ENCODE results near the gene MRPL10.

The MRPL10 gene

DNA sequence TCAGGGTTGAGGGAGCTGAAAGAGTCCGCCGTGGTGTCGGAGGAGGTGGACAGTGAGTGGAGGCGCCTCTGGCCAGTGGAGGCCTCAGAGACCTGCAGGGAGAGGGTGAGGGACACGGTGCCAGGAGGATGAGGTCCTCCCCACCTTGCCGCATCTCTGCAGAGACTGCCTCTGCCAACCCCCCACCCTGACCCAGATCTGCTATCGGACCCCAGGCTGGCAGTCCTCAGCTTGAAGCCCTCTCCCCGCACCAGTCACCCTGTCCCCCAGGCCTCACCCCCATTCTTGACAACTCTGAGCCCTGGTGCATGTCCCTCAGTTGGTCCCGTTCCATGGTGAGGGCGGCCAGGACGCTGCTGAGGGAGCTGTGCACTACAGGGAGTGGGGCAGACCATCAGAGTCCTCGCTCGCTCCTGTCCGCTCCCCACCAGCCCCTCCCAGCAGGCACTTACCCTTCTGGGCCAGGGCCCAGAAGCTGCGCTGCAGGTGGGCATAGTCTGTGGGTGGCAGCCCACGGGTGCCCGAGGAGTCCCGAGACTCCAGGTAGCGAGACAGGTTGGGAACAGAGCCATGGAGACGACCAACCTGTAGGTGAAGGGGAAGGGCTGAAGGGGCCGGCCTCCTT lies 15.1 kb downstream of the MRPL10 start:
- in situ Hi-C loops (cut with HindIII; ENCODE audit: low sequenced_read_pairs): no loop called here

DNA sequence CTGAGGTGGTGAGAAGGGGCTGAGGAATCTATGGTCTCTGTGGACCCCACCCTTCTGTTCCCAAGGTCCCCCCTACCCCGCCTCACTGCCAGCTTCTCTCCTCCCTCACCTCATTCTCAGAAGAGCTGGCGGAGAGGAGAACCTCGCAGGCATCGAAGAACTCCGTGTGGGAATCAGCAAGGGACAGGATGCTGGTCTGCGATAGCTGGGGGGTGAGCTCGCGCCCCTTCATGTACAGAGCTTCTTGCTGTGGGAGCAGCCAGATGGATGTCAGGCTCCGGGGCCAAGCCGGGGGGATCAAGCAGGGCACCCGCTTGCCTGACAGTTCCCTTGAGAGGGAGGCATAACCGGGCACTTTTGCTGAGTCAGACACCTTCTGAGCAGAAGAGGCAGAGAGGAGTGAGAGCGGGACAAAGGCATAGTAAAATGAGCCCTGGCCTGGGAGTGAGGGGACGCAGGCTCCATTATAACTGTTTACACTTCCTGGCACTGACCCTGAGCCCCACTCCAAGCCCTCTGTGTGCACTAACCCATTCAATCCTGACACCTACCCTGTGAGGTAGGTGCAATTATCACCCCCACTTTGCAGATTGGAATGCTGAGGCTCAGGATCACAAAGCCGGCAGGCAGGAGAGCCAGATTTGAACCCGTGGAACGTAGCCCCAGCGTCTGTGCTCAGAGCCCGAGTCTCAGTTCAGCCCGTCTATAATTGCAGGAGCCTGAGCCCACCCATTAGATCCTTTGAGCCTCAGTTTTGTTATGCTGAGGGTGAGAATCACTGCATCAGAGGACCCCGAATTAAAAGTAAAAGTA lies 16.0 kb downstream of the MRPL10 start:
- in situ Hi-C loops (cut with HindIII; ENCODE audit: low sequenced_read_pairs): no loop called here

DNA sequence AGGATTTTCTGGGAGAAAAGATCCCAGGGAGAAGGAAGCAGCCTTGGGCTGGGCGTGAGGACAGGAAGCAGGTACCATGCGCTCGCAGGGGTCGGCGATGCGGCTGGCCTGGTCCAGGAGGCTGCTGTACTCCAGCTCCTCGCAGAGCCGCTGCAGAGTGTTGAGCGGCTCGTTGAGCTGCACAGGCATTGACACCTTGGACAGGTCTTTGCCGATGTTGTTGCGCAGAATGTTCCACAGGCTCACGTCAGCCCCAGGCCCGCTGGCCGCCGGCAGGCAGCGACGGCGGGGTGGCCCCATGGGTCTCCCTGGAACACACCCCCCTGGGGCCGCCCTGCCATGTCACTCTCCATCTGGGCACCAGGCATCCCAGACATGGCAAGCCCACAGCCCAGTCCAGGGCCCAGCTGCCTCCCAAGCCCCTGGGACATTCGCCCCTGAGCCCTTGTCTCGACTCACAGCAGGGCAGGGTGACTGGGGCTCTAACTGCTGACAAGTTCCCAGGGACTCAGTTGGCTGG lies 17.8 kb downstream of the MRPL10 start:
- in situ Hi-C loops (cut with HindIII; ENCODE audit: low sequenced_read_pairs): no loop called here

DNA sequence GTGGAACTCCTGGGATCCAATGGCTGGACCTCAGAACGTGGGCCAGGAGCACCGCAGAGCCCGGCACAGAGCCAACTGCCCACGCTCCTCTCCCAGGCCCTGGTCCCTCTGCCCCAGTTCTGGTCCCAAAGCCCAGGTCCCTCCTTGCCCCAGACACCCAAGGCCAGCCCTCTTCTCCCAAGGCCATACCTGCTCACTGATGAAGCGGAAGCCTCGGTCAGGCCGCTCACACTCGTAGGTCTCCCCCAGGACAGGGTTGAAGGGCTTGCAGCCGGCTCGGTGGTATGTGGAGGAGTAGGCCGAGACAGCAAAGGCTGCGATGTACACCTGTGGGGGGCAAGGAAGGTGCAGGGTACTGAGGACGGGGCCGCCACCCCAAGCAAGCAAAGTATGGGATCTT lies 18.3 kb downstream of the MRPL10 start:
- in situ Hi-C loops (cut with HindIII; ENCODE audit: low sequenced_read_pairs): no loop called here

DNA sequence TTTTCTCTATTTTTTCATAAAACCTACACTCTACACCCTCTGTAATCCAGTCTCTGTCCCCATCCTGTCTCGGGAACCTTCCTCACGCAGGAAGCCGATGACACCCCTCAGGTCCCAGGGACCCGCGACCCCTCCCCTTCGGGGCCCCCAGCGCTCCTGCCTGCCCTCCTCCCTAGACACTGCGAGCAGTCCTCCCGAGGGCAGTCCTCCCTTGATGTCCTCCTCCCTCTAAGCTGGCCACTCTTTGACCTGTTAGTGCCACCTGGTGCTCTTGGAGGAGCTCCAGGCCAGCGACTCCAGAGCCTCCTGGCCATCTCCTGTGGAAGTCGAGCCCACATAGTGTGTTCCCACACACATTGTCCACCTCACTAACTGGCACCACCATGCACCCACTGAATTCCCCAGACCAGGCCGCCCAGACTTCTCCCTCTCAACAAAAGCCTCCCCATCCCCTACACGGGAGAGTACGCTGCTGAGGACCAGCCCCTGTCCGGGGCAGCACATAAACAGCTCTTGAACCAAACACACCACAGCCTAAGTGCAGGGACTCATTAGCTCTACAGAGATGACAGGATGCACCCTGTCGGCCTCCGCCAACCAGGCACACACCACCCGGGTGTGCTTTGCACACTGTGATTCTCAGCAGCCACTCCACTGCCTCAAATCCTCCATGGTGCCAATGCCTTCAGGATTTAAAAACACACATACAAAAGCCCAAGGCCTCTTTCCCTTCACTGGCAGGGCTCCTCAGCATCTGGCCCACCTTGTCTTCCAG lies 19.0 kb downstream of the MRPL10 start:
- in situ Hi-C loops (cut with HindIII; ENCODE audit: low sequenced_read_pairs): no loop called here

DNA sequence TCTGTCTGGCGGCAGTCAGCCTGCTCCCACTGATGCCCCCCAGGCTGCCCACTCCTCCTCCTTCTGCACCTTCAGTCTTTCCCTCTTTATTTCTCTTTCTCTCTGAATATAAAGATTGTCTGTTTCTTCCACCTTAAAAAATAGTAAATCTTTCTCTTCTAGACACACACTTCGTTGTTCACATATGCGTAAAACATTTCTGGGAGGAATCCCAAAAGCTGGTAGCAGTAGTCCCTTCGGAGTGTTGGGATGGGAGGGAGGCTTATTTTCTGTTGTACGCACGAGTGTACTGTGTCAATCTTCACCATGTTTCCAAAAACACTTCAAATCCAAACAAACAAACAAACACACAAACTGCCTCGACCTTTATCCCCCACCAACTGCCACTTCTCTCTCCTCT lies 19.6 kb downstream of the MRPL10 start:
- in situ Hi-C loops (cut with HindIII; ENCODE audit: low sequenced_read_pairs): no loop called here

DNA sequence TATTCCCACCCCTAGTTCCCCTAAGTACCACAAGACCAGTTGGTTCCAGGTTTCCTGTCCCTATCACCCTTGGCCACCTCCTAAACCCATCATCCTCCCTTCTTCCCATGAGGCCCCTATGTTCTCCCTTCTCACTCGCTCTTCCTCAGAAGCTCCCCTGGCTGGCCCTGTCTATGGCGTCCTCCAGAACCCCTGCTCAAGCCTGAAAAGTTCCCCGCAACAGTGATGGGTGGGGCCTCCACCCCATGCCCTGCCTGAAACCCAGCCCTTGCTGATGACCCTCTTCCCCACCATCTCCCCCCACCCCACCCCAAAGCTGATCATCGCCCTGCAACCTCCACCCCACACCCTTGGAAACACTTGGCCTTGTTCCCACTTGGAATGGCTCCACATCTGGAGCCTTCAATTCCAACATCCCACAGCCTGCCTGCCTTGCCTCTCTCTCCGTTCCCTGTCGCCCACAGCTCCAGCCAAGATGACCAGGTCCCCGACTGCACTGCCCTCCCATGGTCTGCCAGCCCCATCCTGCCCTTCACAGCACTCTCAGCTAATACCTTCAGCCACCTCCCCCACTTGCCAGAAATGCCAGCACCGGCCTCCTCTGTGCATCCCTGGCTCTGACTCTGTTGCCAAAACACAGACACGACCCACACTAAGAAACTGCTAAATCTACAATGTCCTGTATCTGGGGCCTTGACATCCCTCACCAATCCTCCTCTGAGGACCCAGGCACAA lies 20.3 kb downstream of the MRPL10 start:
- in situ Hi-C loops (cut with HindIII; ENCODE audit: low sequenced_read_pairs): no loop called here

DNA sequence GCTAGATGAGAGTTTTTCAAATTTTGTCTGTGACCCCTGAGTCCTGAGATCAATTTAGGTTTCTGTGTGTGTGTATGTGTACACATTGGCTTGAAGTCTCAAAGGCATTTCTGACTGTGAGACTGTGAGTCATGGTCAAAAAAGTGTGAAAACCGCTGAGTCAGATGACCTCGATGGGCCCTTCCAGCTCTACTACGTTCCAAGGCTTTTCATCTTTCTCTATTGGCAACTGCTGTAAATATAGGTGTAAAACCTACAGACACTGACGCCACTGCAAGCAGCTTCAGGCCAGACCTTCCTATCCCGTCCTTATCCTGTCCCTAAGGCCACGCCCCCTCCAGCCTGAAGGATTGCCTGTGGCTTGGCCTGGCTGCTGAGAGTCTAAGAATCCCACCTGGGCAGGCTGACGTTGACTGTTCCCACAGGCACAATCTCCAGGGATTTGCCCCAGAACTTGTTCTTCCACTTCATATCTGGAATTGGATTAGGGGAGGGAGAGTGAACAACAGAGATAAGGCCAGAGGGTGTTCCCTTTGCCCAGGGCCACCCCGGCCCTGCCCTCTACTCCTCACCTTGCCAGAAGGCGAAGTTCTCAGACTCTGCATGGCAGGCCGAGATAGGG lies 21.0 kb downstream of the MRPL10 start:
- in situ Hi-C loops (cut with HindIII; ENCODE audit: low sequenced_read_pairs): no loop called here

DNA sequence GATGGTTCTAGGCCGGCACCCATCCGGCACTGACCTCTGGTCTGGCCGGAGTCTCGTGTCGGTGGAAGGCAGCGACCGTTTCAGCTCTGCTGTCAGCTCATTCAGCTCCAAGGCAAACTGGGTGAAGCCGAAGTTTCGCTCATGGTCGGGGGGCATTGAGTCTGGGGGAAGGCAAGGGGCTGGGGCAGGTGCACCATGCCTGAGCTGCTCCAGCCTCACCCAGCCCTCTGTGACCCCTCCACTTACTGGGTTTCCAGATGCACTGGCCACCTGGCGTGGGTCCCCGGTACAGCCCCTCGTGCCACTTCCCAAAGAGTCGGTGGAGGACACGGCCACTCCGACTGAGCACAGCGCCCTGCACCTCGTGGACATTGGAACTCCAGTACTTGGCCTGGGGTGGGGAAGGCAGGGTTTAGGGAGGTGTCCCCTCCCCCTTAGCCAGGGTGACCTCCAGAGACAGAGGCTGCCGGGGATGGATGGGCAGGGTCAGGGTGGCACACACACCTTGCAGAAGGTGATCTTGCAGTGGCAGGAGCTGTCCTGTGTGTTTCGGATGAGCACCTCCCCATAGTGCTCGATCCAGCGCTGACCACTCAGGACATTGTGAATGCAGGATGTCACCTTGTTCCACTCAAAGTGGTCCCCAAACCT lies 22.4 kb downstream of the MRPL10 start:
- in situ Hi-C loops (cut with HindIII; ENCODE audit: low sequenced_read_pairs): no loop called here

DNA sequence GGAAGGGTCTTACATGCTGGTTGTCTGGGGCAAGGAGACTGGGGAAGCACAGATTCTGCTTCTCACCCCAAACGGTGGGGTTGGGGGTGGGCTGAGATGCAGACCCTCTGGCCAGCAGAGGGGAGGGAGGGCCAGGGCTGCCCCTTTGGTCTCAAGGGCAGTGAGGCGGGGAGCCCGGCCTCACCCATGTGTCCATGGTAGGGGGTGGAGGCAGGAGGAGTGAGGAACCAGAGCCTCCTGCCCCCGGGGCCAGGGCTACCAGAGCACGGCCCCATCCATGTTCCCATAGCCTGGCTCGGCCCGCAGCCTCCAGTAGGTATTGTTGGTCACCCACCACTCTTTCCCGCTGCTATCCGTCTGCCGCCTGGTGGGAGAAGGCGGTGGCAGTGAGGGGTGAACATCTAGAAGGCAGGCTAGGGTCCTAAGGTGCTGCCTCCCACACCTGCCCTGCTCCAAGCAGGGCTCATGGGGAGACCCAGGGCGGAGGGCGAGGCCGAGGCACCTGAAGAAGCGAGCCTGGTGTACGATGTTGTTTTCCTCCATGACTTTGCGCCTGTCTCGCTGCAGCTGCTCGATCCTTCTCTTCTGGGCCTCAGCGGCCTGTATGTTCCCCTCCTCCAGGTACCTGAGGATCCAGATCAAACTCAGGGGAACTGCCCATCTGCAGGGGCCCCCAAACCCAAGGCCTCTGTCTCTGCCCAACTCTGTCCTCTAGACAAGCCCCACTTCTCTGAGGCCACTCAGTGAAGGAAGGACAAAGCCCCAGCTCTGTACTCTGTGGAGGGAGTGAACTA lies 23.1 kb downstream of the MRPL10 start:
- in situ Hi-C loops (cut with HindIII; ENCODE audit: low sequenced_read_pairs): no loop called here

DNA sequence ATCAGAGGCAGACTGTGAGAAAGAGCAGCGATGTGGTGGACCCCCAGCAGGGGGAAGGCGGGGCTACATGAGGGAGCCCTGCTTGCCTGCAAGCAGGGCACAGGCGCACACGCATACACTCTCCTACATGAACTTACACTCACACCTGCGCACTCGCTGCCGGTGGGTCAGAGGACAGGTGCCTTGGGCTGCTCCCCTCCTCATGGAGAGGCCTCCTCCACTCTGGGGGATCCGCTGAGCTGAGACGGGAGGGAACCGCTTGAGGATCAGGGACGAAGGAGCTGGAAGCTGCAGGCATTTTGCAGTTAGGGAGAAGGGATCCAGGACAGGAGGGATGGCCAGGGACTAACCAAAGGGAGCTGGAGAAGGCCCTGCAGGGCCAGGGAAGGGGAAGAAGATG lies 23.9 kb downstream of the MRPL10 start:
- in situ Hi-C loops (cut with HindIII; ENCODE audit: low sequenced_read_pairs): no loop called here

DNA sequence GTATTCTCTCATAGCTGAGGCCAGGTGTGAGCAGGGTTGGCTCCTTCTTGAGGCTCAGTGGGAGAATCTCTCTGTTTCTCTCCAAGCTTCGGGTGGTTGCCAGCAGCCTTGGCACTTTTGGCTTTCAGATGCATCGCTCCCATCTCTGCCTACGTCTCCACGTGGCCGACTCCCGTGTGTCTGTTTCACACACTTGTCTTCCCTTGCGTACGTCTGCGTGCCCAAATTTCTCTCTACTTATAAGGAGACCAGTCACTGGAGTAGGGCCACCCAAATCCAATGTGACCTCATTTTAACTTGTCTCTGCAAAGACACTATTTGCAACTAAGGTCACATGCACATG lies 24.5 kb downstream of the MRPL10 start:
- in situ Hi-C loops (cut with HindIII; ENCODE audit: low sequenced_read_pairs): no loop called here

DNA sequence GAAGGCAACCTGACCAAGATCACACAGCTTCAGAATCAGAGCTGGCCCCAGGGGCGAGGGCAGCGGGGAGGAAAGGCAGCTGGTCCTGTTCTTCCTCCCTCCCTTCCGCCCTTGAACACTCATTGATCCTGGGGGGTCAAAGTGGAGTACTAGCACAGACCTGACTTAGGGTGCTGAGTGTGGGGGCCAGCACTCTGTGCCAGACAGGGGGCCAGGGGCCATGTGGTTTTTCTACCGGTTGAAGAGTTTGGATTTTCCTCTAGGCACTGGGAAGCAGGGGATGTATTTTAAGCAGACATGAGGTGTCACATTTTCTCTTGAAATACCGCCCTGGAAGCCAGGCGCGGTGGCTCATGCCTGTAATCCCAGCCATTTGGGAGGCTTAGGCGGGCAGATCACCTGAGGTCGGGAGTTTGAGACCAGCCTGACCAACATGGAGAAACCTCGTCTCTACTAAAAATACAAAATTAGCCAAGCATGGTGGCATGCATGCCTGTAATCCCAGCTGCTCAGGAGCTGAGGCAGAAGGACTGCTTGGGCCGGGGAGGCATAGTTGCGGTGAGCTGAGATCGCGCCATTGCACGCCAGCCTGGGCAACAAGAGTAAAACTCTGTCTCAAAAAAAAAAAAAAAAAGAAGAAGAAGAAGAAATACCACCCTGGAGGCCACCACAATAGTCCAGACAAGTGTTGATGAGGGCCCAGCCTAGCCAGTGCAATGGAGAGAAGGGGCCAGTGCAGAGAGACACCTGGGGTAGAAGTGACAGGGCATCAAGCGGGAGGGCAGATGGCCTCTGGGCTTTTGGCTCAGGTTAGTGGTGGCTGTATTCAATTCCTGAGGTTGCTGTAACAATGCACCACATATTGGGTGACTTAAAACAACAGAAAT lies 25.1 kb downstream of the MRPL10 start:
- in situ Hi-C loops (cut with HindIII; ENCODE audit: low sequenced_read_pairs): no loop called here

DNA sequence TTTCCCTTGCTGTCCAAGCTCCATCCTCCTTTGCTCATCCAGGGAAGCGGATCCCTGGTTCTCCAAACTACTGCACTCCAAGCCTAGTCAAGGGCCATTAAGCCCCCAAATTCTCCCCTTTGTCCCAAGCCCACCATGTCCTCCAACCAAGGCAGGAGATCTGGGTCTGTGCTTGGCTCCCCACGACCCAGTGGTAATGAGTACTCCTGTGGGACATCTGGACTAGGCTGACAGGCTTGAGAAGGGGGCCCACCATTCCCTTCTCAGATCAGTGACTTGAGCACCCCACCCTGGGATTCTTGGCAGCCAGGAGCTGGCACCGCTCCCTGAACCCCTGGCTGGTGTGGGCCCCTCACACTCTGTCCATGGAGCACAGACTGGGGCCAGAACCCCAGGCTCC lies 26.9 kb downstream of the MRPL10 start:
- in situ Hi-C loops (cut with HindIII; ENCODE audit: low sequenced_read_pairs): no loop called here

DNA sequence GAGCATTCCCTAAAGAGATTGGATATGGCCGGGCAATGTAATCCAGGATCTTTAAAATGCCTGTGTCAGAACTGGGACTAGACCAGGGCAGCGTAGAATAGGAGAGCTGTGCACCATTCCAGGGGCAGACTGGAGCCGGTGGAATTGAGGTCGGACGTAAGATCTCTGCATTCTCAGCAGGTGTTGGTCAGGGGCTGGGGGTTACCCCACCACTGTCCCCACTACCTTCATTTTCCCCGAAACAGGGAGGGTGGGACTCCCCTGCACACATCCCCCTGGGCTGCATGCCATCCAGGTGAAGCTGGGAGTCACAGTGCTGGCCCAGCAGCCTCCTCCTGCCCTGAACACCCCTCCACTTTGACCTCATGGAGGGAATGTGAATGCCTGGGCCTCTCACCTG lies 27.6 kb downstream of the MRPL10 start:
- in situ Hi-C loops (cut with HindIII; ENCODE audit: low sequenced_read_pairs): no loop called here

DNA sequence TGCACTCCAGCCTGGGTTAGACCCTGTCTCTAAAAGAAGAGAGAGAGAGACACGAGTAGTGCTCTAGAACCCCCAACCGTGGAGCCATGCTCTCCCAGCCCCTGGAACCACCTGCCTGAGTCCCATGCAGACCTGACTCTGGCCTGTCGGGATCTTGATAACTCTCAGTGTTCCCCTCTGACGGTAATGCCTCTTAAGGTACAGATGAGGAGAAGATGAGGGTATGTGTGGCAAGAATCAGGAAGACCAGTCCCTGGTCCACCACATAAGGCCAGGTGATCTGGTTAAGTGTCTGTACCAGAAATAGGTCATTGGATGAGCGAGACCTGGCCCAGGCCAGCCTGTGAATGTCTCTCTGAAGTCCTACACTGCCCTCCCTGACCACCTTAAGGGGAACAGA lies 28.1 kb downstream of the MRPL10 start:
- in situ Hi-C loops (cut with HindIII; ENCODE audit: low sequenced_read_pairs): no loop called here

DNA sequence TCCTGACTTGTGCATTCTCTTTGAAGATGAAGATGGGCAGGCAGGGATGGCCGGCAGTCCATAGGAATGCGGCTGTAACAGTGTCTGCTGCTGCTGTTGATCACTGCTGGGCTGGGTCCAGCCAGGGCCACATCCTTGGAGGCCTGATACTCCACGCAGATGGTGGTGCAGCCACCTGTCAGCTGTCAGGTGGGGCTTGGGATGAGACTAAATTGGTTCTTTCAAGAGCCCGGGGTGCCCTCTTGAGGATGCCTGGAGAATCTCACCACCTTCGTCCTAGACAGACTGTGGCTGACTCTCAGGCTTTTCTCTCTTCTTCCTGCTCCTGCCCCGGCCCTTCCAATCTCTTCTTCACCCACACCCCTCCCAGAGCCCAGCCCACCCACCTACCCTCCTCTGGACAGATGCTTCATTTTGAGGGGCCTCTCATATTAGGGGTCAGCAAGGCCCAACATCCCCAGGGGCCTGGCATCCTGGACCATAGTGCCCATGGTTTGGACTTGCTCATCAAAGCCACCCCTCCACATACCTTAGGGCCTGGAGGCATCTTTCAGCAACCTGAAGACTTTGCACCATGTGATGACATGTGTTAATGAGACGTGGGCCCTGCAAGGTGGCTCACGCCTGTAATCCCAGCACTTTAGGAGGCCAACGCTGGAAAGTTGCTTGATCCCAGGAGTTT lies 28.9 kb downstream of the MRPL10 start:
- in situ Hi-C loops (cut with HindIII; ENCODE audit: low sequenced_read_pairs): no loop called here

DNA sequence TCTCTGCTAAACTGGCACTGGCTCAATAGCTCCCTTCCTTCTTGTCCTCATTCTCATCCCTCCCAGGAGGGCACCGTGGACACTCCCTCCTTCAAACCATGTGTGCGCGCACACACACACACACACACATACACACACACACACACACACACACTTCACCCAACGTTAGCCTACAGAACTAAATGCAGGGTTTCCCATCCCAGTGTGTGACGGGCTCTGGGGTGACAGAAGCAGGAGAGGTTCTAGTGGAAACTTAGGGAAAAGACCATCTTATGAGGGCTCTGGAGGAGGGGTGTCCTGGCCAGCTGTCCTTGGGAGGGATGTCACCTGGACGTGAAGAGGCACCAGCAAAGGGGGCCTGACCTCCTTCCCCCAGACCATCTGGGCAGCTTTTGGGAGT lies 29.4 kb downstream of the MRPL10 start:
- in situ Hi-C loops (cut with HindIII; ENCODE audit: low sequenced_read_pairs): no loop called here

All from endothelial cell of hepatic sinusoid (primary cell).